ENCODE results near the gene CRAMP1.
"Not testable (repeated sequence)": the region's sequence is repeated elsewhere in the genome, so short reads cannot be mapped to it uniquely, and the experiment has no call there.

The CRAMP1 gene

DNA sequence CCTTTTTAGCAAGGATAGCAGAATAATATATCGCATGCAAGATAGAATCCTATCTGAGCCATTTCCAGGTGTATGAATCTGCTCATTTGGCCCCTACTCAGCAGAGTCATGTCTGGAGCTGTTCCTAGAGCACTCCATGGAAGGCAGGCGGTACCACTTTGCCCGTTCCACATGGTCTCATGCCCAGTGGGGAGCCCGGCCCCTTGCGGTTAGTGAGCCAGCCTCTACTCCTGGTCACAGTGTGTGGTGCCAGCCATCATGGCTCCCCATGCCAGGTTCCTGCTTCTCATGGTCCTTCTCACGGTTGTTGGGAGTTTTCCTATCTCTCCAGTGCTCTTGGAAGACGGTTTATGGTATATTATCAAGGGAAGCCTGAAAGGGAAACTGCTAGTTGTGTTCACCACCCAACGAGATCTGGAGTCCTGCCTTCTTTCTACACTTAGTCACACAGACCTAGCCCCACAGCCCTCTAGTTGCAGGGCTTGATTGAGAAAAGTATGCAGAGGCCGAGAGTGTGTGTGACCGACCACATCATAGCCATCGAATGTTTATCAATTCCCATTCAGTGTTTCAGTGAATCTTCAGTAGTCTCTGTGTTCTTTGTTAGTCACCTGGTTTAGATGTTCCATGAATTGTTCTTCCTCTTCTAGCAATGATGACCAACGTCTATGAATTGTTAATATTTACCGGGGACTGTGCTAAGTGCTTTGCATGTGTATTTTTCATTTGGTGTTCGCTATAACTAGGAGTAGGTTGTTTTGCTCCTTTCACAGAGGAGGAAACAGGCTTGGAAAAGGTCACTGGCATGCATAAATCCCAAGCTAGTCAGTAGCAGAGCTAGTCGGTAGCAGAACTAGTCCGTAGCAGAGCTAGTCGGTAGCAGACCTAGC, 75.5 kb downstream of the CRAMP1 start:
- DNase-seq (ENCODE audit: low read depth), result no peak

DNA sequence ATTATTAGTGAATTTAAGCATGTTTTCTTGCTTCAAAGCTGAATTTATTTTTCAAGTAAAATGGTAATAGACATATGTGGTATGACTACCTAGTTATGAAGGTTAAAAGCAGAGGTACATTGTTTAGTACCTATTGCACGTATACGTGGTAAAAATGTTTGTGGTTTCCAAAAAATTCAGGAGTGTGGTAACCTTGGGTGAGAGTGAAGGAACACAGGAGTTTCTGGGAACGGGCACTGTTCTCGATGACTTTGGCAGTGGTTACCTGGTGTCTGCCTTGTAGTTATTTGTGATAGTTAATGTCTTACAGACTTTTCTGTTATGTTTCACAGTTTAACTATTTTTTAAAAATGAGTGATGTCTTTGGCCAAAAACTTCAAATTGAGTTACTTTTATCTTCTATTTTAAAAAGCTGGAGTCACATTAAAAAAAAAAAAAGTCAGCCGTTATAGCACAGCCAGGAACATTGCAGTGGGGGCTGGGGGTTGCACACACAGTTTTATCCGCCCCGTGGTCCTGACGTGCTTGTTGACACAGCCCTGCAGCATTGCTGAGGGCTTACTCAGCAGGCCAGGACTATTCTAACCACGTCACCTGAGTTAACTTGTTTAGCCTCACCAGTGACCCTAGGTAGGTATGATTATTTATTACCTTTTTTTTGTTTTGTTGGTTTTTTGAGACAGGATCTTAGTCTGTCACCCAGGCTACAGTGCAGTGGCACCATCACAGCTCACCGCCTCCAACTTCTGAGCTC, 76.8 kb downstream of the CRAMP1 start:
- peak; percentile 78 for DNase-seq (ENCODE audit: low read depth)

DNA sequence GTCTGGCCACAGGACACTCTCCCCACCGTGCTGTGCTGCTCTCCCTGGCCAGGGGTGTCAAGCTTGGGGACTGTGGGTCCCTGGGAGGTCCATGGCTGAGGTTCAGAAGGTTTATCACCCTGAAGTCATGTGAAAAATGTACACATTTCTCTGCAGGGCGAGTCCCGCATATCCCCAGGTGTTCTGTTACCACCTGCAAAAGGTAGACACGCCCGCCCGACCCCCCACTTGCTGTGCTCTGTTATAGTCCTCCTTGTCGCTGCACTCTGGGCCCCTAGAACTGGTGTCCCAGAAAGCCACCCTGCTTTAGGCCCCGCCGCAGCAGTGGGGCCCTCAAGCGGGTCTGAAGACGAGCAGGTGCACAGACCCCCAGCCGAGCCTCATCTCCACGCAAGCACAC, 77.7 kb downstream of the CRAMP1 start:
- no peak for DNase-seq (ENCODE audit: low read depth)

DNA sequence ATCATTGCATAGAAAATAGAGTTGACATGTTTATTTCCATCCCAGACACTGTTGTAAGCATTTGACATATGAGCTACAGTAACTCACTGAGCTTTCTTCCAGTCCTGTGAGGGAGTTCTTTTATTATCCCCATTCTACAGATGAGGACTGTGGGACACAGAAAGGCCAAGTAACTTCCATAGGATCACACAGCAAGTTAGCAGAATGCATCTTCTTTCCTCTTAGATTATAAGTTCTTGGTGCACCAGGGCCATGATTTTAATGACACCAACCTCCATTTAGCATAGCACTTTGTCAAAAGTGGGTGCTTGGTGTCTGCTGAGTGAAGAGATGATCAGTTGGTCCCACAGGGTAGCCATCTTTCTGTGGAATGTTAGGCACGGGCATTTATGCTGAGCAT, 78.7 kb downstream of the CRAMP1 start:
- DNase-seq (ENCODE audit: low read depth), result no peak

DNA sequence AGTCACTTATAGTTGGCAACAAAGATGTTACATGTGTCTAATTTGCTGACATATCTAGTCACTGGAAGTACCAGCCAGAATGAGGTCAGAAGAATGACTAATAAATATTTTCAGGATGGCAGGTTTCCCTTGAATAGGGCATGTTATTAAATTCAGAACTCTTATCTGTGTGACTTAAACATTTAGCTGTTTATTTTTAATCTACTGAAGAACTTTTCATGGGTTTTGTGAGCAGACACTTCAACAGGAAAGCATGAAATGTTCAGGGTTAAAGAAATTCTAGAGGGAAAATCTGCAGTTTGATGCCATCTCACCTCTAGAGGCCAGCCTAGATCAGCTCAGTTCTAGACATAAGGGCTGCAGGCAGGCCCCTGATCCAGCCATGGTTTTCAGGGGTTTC, 79.1 kb downstream of the CRAMP1 start:
- DNase-seq (ENCODE audit: low read depth), result no peak

DNA sequence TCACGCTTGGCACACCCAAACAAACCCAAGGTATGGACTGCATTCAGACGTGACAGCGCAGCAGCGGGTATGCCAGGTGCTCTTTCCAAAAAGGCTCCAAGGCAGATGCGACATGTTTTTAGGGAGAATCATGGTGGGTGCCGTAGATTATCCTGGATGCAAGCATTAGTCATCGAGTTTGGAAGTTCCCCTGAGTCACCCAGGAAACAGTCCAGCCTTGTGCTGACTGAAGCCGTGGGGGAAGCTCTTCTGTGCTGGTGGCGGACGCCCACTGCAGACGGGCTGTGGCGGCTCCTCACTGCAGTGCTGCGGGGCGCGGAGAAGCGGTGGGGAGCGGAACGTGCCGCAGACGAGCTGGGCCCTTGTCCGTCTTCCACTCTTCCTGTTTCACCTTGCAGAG, 79.8 kb downstream of the CRAMP1 start:
- peak; percentile 76 for DNase-seq (ENCODE audit: low read depth)

DNA sequence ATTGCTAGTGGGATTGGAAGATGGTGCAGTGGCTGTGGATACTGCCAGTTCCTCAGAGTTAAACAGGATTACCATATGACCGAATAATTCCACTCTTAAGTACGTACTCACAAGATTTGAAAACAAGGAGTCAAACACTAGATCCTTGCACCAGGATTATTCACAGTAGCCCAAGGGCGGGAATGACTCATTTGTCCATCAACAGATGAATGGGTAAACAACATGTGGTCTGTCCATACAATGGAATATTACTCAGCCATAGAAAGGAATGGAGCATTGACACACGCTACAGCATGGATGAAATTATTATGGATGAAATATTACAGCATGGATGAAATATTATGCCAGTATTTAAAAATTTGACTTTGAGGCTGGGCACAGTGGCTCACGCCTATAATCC, 84.7 kb downstream of the CRAMP1 start:
- DNase-seq (ENCODE audit: low read depth), result no peak

DNA sequence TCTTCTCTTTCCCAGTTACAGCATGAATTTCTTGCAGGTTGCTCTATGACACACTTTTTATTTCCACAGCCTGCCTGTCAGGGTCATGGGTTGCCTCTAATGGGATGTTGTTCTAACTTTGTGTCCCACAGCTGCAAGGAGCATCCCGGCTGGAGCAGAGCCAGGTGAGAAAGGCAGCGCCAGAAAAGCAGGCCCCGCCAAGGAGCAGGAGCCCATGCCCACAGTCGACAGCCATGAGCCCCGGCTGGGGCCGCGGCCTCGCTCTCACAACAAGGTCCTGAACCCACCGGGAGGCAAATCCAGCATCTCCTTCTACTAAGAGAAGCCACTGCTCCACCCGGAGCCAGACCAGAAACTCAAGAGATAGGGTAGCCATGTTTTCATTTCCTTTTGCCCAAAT, 86.5 kb downstream of the CRAMP1 start:
- DNase-seq (ENCODE audit: low read depth), result no peak

DNA sequence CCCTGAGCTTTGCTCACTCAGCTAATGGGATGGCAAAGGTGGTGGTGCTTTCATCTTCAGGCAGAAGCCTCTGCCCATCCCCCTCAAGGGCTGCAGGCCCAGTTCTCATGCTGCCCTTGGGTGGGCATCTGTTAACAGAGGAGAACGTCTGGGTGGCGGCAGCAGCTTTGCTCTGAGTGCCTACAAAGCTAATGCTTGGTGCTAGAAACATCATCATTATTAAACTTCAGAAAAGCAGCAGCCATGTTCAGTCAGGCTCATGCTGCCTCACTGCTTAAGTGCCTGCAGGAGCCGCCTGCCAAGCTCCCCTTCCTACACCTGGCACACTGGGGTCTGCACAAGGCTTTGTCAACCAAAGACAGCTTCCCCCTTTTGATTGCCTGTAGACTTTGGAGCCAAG, 88.1 kb downstream of the CRAMP1 start:
- DNase-seq (ENCODE audit: low read depth), result no peak

DNA sequence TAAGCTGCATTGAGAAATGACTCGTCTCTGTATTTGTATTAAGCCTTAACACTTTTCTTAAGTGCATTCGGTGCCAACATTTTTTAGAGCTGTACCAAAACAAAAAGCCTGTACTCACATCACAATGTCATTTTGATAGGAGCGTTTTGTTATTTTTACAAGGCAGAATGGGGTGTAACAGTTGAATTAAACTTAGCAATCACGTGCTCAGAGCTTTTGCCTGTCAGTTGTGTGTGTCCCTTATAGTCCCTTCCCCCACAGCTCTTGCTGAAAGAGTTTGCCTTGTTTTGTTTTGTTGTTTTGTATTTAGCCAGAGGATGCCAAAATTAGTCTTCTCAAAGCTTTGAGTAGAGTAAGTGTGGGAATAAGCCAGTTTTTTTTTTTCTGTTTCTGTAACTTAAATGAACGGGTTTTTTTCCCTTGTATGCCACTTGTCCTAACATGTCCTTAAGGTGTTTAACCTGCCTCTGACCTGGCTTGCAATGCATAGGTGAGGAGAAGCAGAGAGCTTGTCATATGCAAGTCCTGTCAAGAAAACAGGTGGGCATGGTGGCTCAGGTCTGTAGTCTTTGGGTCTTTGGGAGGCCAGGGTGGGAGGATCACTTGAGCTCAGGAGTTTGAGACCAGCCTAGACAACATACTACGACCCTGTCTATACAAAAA, 89.2 kb downstream of the CRAMP1 start:
- DNase-seq (ENCODE audit: low read depth), result no peak

DNA sequence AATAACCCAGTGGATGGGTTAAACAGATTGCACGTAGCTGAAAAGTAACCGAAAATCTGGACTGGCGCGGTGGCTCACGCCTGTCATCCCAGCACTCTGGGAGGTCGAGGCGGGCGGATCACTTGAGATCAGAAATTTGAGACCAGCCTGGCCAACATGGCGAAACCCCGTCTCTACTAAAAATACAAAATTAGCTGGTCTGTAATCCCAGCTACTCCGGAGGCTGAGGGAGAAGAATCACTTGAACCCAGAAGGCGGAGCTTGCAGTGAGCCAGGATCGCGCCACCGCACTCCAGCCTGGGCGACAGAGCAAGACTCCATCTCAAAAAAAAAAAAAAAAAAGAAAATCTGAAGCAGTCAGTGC, 93.1 kb downstream of the CRAMP1 start:
- DNase-seq (ENCODE audit: low read depth), result not testable (repeated sequence)

DNA sequence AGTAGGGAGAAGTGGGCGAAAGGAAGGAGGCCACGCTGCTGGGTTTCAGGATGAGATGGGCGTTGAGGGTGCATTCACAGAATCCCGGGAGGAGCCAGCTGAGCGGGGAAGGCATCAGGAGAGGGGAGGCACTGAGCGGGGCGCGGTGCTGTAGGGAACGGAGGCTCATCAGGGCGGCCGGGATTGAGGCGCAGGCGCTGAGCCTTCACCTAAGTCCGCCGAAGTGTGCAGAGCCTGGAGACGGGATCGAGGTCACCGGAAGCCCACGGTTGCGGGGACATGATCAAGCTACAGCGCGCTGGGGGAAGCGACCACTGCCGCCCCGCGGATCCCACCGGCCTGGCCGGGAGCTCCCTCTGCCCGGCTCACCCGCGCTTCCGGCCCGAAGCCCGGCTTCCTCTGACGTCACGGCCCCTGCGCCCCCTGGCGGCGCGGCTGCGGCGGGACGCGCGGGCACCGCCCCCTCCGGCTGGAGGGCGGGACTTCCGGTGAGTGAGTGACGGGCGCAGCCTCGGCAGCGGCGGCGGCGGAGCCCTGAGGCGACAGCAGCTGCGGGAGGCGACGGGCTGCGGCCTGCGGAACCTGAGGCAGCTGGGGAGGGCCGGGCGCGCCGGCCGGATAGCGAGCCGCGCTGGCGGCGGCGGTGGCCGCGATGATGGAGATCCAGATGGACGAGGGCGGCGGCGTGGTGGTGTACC, 93.7 kb downstream of the CRAMP1 start, which contains the start of gene MAPK8IP3:
Gene MAPK8IP3, plus strand, starts transcription at position 508 of the 698 bp plus-strand sequence. Its CDS starts 145 bp downstream, at position 653.
- DNase-seq (ENCODE audit: low read depth), result peak; percentile 35

DNA sequence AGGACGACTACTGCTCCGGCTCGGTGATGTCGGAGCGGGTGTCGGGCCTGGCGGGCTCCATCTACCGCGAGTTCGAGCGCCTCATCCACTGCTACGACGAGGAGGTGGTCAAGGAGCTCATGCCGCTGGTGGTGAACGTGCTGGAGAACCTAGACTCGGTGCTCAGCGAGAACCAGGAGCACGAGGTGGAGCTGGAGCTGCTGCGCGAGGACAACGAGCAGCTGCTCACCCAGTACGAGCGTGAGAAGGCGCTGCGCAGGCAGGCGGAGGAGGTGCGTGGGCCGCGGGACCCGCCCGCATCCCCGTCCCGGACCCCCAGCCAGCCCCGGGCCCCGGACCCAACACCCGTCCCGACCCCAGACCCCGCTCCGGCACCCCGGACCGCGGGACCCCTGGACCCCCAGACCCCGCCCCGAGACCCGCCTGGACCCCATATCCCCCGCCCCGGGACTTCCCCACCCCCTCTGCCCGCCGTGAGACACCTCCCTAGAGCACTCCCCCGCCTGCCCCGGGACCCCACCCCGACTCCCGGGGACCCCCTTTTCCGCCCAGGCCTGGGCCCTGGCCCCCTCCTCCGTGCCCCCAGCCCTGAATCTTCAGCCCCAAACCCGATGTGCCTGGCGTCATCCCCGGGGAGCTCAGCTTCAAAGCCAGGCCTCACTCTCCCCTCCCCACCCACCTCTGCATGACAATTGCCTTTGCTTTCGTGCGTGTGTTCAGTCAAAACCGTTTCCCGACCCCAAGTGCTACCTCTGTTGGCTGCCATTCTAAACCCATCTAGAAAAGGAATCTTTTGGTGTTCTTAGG, 94.4 kb downstream of the CRAMP1 start:
- no peak for DNase-seq (ENCODE audit: low read depth)

DNA sequence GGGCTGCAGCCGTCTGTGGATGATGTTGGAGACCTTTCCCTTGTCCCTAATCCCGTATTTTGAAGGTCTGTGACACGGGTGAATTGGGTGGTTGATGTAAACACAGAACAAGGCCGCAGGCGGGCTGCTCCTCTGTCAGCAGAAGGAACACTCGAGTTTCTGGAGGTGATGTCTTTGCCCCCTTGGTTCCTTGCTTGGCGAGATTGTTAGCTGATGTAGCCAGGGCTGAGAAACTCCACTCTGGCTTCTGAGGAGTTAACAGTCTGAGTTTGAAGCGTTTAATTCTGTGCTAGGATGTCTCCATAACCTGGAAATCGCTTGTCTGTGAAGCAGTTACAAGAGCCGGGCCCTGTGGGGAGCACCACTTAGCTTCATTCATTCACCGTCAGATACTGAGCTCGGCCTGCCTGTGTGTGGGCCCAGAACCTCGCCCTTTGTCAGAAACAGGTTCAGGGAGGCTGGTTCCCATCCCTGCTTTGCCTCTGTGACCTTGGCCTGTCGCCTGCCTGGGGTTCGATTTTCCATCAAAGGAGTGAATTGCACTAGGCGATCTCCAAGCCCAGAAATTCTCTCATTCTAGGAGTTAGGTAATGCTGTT, 95.1 kb downstream of the CRAMP1 start:
- DNase-seq (ENCODE audit: low read depth), result no peak

DNA sequence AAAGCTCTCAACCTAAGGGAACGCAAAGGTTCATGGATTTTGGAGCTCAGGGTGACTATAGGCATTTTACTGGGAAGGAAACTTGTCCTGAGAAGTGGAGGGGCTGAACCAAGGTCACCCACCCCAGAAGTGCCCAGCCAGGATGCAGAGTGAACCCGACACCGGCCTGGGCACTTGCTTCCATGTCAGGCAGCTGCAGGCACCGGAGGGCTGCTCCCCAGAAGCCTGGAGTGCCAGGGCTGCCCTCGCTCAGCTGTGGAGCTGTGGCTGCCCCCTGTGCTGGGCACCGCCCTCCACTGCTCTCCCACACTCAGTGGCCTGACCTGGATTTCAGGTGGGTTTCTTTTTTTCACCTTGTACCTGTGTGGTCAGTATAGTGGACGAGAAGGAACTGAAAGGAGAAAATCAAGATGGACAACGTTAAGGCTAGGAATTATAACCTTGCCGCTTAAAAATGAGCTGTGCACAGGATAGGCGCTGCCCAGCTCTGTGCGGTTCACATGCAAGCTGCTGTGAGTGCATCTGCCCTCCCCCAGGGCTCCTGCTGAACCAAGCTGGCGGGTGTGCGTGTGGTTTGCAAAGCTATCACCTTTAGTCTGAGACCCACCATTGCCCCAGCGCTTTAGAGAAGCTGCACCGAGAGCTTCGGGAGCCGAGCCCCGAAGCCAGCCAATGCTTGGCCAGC, 96.1 kb downstream of the CRAMP1 start:
- no peak for DNase-seq (ENCODE audit: low read depth)

DNA sequence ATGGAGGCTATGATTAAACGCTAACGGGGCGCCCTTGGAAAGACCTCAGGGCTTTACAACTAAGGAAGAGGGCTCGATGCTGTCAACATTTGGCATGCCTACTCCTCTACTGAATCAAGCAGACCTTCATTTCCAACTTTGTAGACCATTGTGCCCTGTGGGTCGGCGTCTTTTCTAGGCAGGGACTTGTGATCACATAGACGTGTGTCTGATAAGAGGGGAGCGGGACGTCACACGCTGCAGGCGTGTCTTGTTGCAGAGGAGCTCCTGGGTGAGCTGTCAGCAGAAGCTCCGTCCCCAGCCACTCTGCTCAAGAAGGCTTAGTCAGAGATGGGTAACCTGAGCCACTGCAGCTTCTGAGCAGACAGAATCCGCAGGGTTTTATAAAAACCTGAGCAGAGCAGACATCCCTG, 96.6 kb downstream of the CRAMP1 start:
- DNase-seq (ENCODE audit: low read depth), result peak; percentile 62

DNA sequence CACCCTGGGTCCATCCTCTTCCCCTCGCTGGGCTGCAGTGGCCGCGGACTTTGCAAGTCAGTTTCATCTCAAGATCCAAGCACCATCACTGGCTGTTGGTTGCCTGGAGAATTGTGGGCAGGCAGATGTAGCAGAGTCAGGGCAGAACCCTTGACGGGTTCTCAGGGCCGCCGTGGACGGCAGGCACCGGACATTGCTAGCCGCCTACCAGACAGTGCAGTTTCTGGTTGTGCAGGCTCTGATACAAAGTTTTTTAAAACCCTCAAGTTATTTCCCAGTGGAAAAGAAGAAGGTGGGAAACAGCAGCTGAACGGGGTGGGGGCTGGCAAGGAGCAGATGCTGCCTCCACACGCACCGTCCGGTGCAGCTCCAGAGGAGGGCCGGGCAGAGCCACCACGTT, 97.2 kb downstream of the CRAMP1 start:
- DNase-seq (ENCODE audit: low read depth), result no peak

DNA sequence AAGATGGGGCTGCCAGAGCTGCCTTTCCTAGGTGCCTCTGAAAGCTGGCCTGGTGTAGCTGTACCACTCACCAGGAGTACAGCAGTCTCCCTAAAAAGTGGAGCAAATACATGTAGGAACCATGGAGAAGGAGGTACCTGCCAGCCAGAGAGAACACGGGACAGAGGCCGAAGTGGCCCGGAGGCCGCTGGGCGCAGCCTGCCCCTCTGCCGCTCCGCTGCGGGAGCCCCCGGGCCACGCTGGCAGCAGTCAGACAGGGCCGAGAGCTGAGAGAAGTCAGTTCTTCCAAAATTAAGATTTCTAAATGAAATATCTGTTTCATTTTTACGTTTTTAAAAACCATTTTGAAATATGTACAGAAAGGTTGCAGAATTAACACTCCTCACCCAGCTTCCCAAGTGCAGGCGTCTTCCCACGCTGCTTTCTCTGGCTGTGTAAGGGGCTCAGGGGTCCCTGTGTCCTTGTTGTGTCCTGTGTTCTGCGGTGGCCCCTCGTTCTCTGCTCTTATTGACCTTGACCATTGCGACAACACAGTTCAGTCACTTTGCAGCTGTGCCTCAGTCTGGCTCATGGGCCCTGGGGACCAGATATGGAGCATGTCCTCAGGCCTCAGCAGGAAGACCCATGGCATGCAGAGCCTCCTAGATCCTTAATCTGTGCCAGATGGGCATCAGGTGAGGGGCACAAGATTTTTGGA, 98.8 kb downstream of the CRAMP1 start:
- DNase-seq (ENCODE audit: low read depth), result no peak

DNA sequence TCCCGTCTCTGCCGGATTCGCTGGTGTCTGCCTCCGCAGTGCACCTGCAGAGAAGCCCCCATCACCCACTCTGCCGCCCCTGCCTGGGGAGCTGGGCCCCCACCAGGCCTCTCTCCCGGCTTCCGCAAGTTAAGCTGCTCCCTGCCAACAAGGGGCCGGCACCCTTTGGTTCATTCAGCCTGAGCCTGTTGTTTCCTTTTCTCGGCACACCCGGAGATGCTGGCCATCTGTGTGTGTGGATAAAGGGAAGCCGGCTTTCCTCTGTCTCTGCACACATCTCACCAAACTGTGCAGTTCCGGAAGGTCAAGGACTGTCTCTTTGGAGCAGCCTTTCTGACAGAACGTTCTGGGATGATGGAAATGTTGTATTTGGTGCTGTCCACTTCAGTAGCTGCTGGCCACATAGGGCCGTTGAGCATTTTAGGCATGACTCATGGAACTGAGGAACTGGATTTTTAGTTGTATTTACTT, 100.7 kb downstream of the CRAMP1 start:
- no peak for DNase-seq (ENCODE audit: low read depth)

DNA sequence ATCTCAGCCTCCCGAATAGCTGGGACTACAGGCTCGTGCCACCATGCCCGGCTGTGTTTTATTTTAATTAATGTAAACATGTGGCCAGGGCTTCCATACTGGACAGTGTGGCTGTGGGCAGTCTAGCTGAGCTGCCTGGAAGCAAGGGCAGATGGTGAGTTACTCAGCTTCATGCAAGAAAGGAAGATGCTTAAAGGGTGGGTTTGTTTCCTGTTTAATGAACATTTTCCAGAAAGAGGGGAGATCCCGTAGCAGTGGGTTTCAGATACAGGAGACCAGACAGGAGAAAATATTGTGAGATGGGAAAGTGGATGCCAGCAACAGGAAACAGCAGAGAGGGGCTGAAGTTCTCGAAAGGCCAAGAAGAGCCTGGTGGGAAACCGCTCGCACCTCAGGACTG, 101.2 kb downstream of the CRAMP1 start:
- no peak for DNase-seq (ENCODE audit: low read depth)
